Stimulated activated CD4-positive, alpha-beta T cell treated with anti-CD3 and anti-CD28 coated beads, Interleukin-2, amount 100 ng/mL, for 48 hours (primary cell): Measurements from ENCODE around the gene MRPS24.
"Not testable (repeated sequence)": the region's sequence is repeated elsewhere in the genome, so short reads cannot be mapped to it uniquely, and the experiment has no call there.

Experiments
- DNase-seq, 2 donors: peaks; one replicate each; pipeline ENCODE4 v3.0.0-alpha.2; 2020

Gene MRPS24

GRCh38 chr7:43830917-43831316 is 38.4 kb downstream of the MRPS24 start:
- not testable (repeated sequence) for DNase-seq

GRCh38 chr7:43825391-43825808 is 43.9 kb downstream of the MRPS24 start:
- no peak for DNase-seq

GRCh38 chr7:43824963-43825362 is 44.4 kb downstream of the MRPS24 start:
- DNase-seq: no peak

GRCh38 chr7:43824513-43824912 is 44.8 kb downstream of the MRPS24 start:
- not testable (repeated sequence) for DNase-seq

- no peak for DNase-seq
Observed at GRCh38 chr7:43823941-43824340, 45.4 kb downstream of the MRPS24 start.

GRCh38 chr7:43823425-43823824 is 45.9 kb downstream of the MRPS24 start:
- not testable (repeated sequence) for DNase-seq
